Bronchial epithelial cell (primary cell): Measurements from ENCODE around the gene SYT17. TPM values are rescaled to one million over a fixed set of nuclear protein-coding genes. Genes with fewer than 3 reads are reported as not detected.
A peak's percentile ranks its signal among the peaks of the same experiment; 100 is the strongest.

Experiments used
- DNase-seq: peaks from one replicate; pipeline ENCODE4 v3.0.0-alpha.2; 2010; ENCODE audit warnings: low read depth
- FAIRE-seq: peaks from 2 replicates; lab custom pipeline; 2011; peaks lifted over from hg19 to GRCh38; lab: Jason Lieb, UNC
- H3K27me3 ChIP-seq: 2 replicates; pipeline ENCODE4 v1.5.1; 2011; ENCODE audit warnings: low read length; ENCODE audit not compliant: control insufficient read depth, insufficient read depth
- H3K36me3 ChIP-seq: 2 replicates; pipeline ENCODE4 v1.5.1; 2011; ENCODE audit warnings: low read length; ENCODE audit not compliant: control insufficient read depth, insufficient read depth
- H3K4me3 ChIP-seq: 2 replicates; pipeline ENCODE4 v1.5.1; 2011; ENCODE audit warnings: mild to moderate bottlenecking, low read depth, low read length, control low read depth
- total RNA-seq: library from RNA; depleted of rRNA; stranded (reverse); fragments of >200 nt; gene quantifications from 2 replicates; pipeline ENCODE4 v1.2.1, GENCODE V29; 2014
- TF ChIP-seq, protein P1 (sequence below): IDR thresholded peaks from 2 replicates; pipeline ENCODE4 v1.5.1; 2011; ENCODE audit warnings: mild to moderate bottlenecking, moderate library complexity, low read length, control low read depth, inconsistent platforms; ENCODE audit not compliant: insufficient read depth, severe bottlenecking

Gene SYT17
- total RNA-seq, 1 donor from 2014 or later = 1.1 TPM

DNA sequence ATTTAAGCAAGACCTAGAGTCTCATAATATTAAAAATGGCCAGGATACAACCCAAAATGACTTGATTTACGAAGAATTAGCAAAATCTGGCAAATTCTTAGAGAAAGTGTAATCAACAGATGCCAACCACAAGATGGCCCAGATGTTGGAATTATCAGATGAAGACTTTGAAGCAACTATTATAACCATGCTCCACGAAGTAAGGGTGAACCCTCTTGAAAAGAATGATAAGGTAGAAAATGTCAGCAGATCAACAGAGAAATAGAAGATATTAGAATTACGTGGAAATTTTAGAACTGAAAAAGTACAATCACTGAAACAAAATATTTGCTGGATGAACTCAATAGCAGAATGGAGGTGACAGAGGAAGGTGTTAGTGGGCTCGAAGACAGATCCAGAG lies 67.4 kb downstream of the SYT17 start:
- no peaks in the 10 kb centered on the region for H3K27me3 ChIP-seq
- FAIRE-seq = no peak
- no peak for DNase-seq
- no peak overlapping the region for H3K4me3 ChIP-seq
- TF ChIP-seq, protein P1, sequence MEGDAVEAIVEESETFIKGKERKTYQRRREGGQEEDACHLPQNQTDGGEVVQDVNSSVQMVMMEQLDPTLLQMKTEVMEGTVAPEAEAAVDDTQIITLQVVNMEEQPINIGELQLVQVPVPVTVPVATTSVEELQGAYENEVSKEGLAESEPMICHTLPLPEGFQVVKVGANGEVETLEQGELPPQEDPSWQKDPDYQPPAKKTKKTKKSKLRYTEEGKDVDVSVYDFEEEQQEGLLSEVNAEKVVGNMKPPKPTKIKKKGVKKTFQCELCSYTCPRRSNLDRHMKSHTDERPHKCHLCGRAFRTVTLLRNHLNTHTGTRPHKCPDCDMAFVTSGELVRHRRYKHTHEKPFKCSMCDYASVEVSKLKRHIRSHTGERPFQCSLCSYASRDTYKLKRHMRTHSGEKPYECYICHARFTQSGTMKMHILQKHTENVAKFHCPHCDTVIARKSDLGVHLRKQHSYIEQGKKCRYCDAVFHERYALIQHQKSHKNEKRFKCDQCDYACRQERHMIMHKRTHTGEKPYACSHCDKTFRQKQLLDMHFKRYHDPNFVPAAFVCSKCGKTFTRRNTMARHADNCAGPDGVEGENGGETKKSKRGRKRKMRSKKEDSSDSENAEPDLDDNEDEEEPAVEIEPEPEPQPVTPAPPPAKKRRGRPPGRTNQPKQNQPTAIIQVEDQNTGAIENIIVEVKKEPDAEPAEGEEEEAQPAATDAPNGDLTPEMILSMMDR = no peak
- H3K36me3 ChIP-seq = no peaks in the 10 kb centered on the region

- DNase-seq (no peak), FAIRE-seq (no peak)
- no peak overlapping the region for H3K4me3 ChIP-seq
- TF ChIP-seq, protein P1 = no peak
- no peaks in the 10 kb centered on the region for H3K36me3 ChIP-seq
- H3K27me3 ChIP-seq = no peaks in the 10 kb centered on the region
Observed at GRCh38 chr16:19235886-19236285, 67.8 kb downstream of the SYT17 start.

DNA sequence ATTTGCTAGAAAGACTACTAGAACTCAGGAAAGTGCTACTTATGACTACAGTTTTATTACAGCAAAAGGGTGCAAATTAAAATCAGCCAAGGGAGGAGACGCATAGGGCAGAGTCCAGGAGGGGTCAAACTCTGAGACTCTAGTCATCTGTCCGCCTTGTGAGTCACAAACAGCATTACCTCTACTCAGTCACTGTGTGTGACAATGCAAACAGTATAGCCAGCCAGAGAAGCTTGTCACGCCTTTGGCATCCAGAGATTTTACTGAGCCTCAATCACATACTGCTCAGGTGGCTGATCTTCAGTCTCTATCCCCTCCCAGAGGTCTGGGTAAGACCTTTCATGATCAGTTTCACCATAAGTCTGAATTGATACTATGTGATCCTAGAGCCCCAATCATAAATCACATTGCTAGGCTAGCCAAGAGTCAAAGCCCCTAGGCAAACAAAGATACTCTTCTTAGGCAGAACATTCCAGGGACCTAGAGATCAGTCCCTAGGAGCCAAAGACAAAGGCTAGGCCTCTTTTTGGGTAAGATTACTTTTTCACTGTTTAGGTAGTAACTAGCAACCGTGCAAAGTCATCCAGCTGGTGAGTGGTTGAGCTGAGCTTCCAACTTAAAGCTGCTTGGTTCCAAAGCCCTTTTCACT lies 68.6 kb downstream of the SYT17 start:
- no peaks in the 10 kb centered on the region for H3K36me3 ChIP-seq
- TF ChIP-seq, protein P1 = no peak
- FAIRE-seq = peak; percentile 55
- H3K4me3 ChIP-seq = no peak overlapping the region
- H3K27me3 ChIP-seq = no peaks in the 10 kb centered on the region
- DNase-seq = no peak

DNA sequence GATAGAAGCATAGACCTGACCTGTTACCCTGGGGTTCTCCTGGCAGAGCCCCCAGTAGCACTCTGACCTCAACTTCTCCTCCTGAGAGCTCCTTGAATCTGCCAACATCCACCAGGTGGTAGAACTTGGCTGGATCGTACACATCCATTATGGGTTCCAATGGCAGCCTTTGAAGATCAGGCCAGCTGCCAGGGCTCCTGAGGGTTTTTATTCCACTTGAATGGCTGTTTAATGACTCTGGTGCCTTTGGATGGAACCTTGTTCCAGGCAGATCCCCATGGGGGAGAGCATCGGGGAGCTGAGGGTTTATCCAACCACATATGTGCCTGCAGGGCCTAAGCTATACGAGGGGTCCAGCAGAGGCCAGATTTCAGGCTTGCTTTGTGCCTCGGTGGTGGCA lies 70.4 kb downstream of the SYT17 start:
- TF ChIP-seq, protein P1 = no peak
- DNase-seq (no peak), FAIRE-seq (no peak)
- Histone ChIP-seq H3K4me3 (no peak overlapping the region), H3K36me3 (no peaks in the 10 kb centered on the region), H3K27me3 (no peaks in the 10 kb centered on the region)

DNA sequence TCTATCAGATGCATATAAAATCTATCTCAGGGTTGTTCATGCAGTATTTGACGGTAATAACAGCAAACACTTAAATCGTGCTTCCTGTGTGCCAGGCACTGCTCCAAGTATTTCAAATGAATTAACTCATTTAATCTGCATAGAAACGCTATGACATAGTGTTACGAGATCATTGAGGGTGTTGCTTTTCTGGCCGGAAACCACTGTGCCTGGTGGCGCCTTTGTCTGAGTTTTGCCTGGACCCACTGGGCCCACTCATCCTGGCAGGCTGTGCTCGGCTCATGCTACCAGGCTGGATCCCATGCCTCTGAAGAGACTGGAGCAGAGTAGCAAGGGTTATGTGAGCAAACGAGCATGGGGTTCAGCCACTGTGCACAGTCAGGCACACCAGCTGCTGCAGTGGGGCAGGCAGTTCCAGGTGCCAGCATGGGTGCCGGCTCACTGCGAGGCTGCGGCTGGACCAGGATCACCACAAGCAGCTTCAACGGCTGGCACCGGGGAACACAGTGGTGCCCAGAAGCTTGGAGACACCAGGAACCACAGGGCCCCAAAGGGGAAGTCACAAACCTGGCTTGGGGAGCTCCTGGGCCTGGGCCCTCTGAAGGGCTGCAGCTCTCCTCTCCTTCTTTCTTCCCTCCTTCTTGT lies 71.6 kb downstream of the SYT17 start:
- H3K27me3 ChIP-seq = no peaks in the 10 kb centered on the region
- FAIRE-seq (no peak), DNase-seq (no peak)
- TF ChIP-seq, protein P1 = no peak
- no peak overlapping the region for H3K4me3 ChIP-seq
- no peaks in the 10 kb centered on the region for H3K36me3 ChIP-seq
